ENCODE results near the gene FUS.

DNA sequence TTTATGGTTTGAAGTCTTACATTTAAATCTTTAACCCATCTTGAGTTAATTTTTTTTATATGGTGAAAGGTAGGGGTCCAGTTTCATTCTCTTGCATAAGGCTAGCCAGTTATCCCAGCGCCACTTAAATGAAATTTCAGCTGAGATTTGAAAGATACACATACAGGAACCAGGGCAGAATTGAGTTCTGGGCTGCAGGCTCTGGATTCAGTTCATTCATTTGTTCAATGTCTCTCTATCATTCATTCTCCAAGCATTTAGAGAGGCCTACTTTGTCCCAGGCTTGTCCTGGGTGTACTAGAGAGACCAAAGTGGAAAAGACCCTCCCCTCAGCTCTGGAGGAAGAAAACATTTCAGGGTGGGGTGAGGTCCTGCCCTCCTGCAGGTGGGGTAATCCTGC lies 33.4 kb downstream of the FUS start:
- TF ChIP-seq, protein P1, sequence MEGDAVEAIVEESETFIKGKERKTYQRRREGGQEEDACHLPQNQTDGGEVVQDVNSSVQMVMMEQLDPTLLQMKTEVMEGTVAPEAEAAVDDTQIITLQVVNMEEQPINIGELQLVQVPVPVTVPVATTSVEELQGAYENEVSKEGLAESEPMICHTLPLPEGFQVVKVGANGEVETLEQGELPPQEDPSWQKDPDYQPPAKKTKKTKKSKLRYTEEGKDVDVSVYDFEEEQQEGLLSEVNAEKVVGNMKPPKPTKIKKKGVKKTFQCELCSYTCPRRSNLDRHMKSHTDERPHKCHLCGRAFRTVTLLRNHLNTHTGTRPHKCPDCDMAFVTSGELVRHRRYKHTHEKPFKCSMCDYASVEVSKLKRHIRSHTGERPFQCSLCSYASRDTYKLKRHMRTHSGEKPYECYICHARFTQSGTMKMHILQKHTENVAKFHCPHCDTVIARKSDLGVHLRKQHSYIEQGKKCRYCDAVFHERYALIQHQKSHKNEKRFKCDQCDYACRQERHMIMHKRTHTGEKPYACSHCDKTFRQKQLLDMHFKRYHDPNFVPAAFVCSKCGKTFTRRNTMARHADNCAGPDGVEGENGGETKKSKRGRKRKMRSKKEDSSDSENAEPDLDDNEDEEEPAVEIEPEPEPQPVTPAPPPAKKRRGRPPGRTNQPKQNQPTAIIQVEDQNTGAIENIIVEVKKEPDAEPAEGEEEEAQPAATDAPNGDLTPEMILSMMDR (conservative IDR thresholded peaks at IDR 0.05; ENCODE audit: low read length): no peak
- no peak for TF ChIP-seq EZH2phosphoT487 (IDR thresholded peaks at IDR 0.05; ENCODE audit: borderline replicate concordance, low read depth, low read length)
